ENCODE data around the gene TMEM150B. TPM values are rescaled to one million over a fixed set of nuclear protein-coding genes. Genes with fewer than 3 reads are reported as not detected.

TMEM150B gene
- total RNA-seq (2022; extraction: Qiagen RNA extraction), result not detected in 5 replicates

DNA sequence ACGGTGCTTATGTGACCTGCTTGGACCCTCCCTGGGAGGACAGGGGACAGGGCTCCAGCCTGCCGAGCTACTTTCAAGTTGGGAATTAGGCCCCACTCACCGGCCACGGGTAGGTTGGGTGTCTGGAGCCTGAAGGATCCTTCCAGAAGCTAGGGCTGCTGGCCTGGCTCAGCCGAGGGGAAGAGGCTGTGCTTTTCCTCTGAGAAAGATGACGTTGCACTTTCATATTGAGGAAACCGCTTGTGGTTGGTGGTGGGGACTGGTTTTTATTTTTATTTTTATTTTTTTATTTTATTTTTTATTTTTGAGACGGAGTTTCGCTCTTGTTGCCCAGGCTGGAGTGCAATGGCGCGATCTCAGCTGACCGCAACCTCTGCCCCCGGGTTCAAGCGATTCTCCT, at the start of gene TMEM150B:
Gene TMEM150B, minus strand, starts transcription at position 170 of the 400 bp plus-strand sequence. CDS start 4,305 bp downstream, outside the sequence.

DNA sequence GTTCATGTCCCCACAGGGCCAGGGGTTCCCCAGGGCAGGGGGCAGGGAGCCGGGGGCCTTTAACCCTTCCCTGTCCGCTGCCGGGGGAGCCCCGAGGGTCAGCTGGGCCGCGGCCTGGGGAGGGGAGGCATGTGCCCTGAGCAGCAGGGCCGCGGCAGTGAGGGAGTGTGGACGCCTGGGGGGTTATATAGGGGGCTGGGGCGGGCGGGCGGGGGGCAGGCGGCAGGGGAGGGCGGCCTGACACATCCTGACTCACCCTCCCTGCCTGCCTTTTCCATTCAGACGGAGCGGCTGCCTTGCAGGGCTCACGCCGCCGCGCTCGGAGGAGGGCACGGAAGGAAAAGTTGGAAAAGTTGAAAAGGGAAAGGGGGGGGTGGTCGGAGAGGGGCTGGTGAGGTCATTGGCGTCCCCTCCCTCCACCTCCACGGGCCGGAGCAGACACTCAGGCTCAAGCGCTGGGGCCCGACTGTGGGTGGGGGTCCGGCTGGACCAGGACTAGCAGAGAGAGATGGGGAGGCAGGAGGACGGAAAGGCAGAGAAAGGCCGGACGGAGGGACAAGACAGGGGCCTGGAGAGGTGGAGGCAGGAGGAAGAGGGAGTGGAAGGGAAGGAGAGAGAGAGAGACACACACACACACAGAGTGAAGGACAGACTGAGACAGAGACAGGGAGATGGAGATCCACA, 45.3 kb upstream of the TMEM150B start, which contains the start of gene IL11:
Gene IL11, minus strand, starts transcription at position 159 of the 684 bp plus-strand sequence. Its CDS starts 153 bp downstream, at position 6.

DNA sequence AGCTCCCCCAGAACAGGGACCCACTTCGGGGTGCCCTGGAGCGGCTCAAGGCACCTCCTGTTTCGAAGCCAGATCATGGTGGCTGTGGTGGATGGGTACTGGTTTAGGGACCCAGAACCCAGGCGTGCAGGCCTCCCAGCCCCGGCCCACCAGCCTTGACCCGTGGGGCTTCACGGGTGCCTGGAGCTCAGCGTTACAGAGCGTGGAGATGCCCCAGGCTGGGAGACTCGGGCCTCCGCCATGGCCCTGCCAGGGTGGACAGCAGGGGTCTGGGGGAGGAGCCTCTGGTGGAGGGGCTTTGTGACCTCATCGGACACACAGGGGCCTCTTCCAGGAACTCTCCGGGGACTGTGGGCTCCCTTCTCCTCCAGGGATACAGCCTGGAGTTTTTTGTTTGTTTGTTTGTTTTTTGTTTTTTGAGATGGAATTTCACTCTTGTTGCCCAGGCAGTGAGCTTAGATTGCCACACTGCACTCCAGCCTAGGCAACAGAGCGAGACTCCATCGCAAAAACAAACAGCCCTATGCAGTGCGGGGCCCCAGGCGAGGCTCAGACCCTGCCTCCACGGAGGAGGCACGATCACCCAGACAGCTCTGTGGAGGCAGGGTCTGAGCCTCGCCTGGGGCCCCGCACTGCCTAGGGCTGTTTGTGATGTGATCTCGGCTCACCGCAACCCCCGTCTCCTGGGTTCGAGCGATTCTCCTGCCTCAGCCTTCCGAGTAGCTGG, 38.0 kb upstream of the TMEM150B start, which contains the start of gene GARIN5B:
Gene GARIN5B, minus strand, starts transcription at position 271 of the 727 bp plus-strand sequence. Its CDS starts 194 bp downstream, at position 77.

DNA sequence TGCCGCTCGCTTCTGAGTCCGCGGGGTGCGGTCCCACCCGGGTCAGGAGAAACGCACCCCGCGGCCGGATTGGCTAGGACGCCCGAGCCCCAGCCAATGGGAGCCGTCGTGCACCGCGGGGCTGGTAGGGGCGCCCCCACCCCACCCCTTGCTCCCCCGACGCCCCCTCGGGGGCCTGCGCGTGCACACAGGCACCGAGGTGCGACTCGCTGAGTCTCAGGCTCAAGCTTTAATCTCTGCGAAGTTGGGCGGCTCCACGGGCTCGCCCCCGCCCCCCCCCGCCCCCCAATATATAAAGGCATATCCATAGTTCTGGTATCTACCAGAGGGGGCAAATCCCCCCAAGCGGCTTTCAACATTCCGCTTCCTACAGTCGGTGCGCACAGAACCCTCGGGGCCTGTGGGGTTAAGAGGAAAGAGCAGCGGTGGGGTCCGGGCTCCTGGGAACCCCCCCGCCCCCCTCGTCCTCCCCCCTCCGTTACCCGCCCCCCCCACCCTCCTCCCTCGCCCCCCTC, 29.6 kb upstream of the TMEM150B start, which contains the start of gene COX6B2:
Gene COX6B2, minus strand, starts transcription at position 22 of the 515 bp plus-strand sequence. CDS start 198 bp downstream, outside the sequence.

DNA sequence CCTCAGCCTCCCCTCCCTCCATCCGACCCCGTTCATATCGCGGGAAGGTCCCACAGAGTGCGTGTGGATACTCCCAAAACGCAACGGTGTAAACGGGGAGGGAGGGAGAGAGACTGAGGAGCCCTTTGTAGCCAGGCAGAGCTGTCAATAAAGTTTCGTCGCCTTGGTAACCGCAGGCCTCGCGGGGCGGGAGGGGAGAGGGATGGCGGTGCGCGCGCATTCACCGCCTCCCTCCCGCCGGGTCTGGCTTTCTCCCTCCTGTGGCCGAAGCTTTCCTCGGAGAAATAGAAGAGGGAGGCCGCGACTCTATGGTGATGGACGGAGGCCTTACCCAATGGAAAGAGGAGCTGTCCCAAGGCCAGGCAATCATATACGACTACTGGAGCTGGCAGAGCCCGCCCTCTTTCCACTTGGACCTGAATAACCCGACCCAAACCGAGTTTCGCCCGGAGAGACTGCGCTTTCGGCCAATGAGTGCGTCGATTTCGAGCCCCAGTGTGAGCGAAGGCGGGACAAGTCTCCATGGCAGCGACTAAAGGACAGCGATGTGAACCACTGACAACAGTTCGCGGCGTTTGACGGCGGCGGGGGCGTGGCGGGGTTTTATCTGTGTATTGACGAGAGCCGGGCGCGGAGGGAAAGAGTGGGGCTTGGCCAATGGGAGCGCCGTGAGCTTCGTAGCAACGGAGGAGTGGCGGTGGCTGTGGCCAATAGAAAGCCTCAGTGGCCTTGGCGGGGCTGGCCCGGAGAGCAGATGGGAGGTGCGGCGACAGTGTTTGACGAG, 14.2 kb upstream of the TMEM150B start, which contains the start of gene KMT5C:
Gene KMT5C, plus strand, starts transcription at position 772 of the 784 bp plus-strand sequence. CDS start 2,061 bp downstream, outside the sequence.

GRCh38 chr19:55283548-55284377, 41.4 kb downstream of the TMEM150B start, which contains the start of gene BRSK1:
BRSK1 (plus strand) TSS chr19:55283997; CDS start chr19:55284443, 446 bp downstream.

DNA sequence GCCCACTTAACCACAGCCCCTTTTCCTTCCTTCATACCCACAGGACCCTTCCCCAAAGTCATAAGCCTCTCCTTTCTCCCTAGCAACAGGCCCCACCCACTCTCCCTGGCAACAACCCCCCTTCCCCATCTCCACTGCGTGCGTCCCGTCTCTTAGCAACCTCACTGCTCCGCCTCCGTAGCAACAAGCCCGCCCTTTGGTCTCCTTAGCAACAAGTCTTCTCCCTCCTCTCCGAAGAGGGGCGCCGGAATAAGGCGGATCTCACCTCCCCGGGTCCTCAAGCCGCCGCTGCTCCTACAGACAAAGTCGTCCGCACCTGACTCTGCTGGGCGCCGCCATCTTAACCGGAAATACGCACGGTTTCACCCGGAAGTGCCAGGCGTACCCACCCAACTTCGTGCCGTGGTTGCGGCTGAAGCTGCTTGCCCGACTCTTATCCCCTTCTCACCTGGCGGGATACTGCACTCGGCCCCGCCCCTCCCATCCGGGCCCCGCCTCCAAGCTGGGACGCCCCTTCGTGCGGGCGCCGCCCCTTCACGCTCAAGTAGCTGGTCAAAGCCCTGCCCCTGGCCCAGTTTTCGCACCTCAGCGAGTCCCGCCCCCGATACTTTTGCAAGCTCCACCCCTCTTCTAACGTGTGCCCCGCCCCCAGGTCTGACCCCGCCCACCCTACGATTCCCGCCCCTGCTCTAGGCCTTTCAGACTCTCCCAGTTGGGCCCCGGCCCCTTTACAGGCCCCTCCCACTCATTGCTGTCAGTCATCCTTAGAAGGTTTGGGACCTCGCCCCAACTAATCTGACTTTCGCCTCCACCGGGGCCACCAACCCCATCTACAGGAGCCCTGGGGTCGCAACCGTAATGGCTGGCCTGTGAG, 45.1 kb downstream of the TMEM150B start, which contains the start of gene HSPBP1:
Gene HSPBP1, minus strand, starts transcription at position 341 of the 874 bp plus-strand sequence. CDS start 502 bp downstream, outside the sequence.

Other genes with a start within 250 kb of the TMEM150B start
- gene EPS8L1, start 249.5 kb downstream of the TMEM150B start, total RNA-seq (2022; extraction: Qiagen RNA extraction), result 3.4 to 7.4 TPM (median 6.3 TPM) in 5 replicates
- gene PPP1R12C, start 207.7 kb downstream of the TMEM150B start, total RNA-seq (2022; extraction: Qiagen RNA extraction), result 55.7 to 98.5 TPM (median 82.8 TPM) in 5 replicates
- 107 to 150 TPM (median 135 TPM) in 5 replicates for gene TNNT1, start 176.1 kb downstream of the TMEM150B start, total RNA-seq (2022; extraction: Qiagen RNA extraction)
- gene TNNI3, start 167.6 kb downstream of the TMEM150B start, total RNA-seq (2022; extraction: Qiagen RNA extraction), result 6.4 to 8.9 TPM (median 7.9 TPM) in 5 replicates
- 3.6 to 6.9 TPM (median 5.8 TPM) in 5 replicates for gene DNAAF3, start 158.7 kb downstream of the TMEM150B start, total RNA-seq (2022; extraction: Qiagen RNA extraction)
- gene SYT5, start 145.1 kb downstream of the TMEM150B start, total RNA-seq (2022; extraction: Qiagen RNA extraction), result 3.0 to 6.1 TPM (median 4.4 TPM) in 5 replicates
- 3.5 to 6.0 TPM (median 5.0 TPM) in 5 replicates for gene PTPRH, start 115.8 kb downstream of the TMEM150B start, total RNA-seq (2022; extraction: Qiagen RNA extraction)
- 3.1 to 5.4 TPM (median 3.9 TPM) in 5 replicates for gene TMEM86B, start 96.6 kb downstream of the TMEM150B start, total RNA-seq (2022; extraction: Qiagen RNA extraction)
- 81.0 to 117 TPM (median 113 TPM) in 5 replicates for gene PPP6R1, start 66.3 kb downstream of the TMEM150B start, total RNA-seq (2022; extraction: Qiagen RNA extraction)
- 118 to 150 TPM (median 135 TPM) in 5 replicates for gene HSPBP1, start 45.2 kb downstream of the TMEM150B start, total RNA-seq (2022; extraction: Qiagen RNA extraction)
- gene BRSK1, start 41.3 kb downstream of the TMEM150B start, total RNA-seq (2022; extraction: Qiagen RNA extraction), result 2.9 to 4.1 TPM (median 3.0 TPM) in 5 replicates
- gene KMT5C, start 14.5 kb upstream of the TMEM150B start, total RNA-seq (2022; extraction: Qiagen RNA extraction), result 3.6 to 8.3 TPM (median 6.7 TPM) in 5 replicates
- gene COX6B2, start 29.4 kb upstream of the TMEM150B start, total RNA-seq (2022; extraction: Qiagen RNA extraction), result 0.33 to 4.4 TPM (median 1.0 TPM) in 5 replicates
- 0.05 to 0.22 TPM (median 0.08 TPM) in 5 replicates for gene GARIN5B, start 37.9 kb upstream of the TMEM150B start, total RNA-seq (2022; extraction: Qiagen RNA extraction)
- gene IL11, start 45.1 kb upstream of the TMEM150B start, total RNA-seq (2022; extraction: Qiagen RNA extraction), result 16.3 to 22.0 TPM (median 18.1 TPM) in 5 replicates
- gene TMEM190, start 51.5 kb upstream of the TMEM150B start, total RNA-seq (2022; extraction: Qiagen RNA extraction), result 1.1 to 2.4 TPM (median 1.5 TPM) in 5 replicates
- gene TMEM238, start 59.0 kb upstream of the TMEM150B start, total RNA-seq (2022; extraction: Qiagen RNA extraction), result 2.5 to 10.7 TPM (median 9.7 TPM) in 5 replicates
- 2,416 to 3,186 TPM (median 2,701 TPM) in 5 replicates for gene RPL28, start 60.6 kb upstream of the TMEM150B start, total RNA-seq (2022; extraction: Qiagen RNA extraction)
- 282 to 492 TPM (median 445 TPM) in 5 replicates for gene UBE2S, start 82.4 kb upstream of the TMEM150B start, total RNA-seq (2022; extraction: Qiagen RNA extraction)
- gene SHISA7, start 118.0 kb upstream of the TMEM150B start, total RNA-seq (2022; extraction: Qiagen RNA extraction), result not detected in 5 replicates
- gene ISOC2, start 136.3 kb upstream of the TMEM150B start, total RNA-seq (2022; extraction: Qiagen RNA extraction), result 54.7 to 59.3 TPM (median 58.4 TPM) in 5 replicates
- not detected in 5 replicates for gene C19orf85, start 139.4 kb upstream of the TMEM150B start, total RNA-seq (2022; extraction: Qiagen RNA extraction)
- gene ZNF628, start 151.3 kb upstream of the TMEM150B start, total RNA-seq (2022; extraction: Qiagen RNA extraction), result 2.9 to 8.5 TPM (median 5.4 TPM) in 5 replicates
- 31.7 to 58.5 TPM (median 52.9 TPM) in 5 replicates for gene NAT14, start 159.8 kb upstream of the TMEM150B start, total RNA-seq (2022; extraction: Qiagen RNA extraction)
- 0.53 to 0.93 TPM (median 0.61 TPM) in 5 replicates for gene SSC5D, start 163.1 kb upstream of the TMEM150B start, total RNA-seq (2022; extraction: Qiagen RNA extraction)
- gene SBK2, start 211.8 kb upstream of the TMEM150B start, total RNA-seq (2022; extraction: Qiagen RNA extraction), result 1.1 to 2.4 TPM (median 1.5 TPM) in 5 replicates
- gene SBK3, start 220.2 kb upstream of the TMEM150B start, total RNA-seq (2022; extraction: Qiagen RNA extraction), result 0.81 to 1.9 TPM (median 1.6 TPM) in 5 replicates

Measured in A549 treated with Mapracorat at 1 μM for 4 hours (cell line).